ENCODE results near the gene ARMC10. TPM values are rescaled to one million over a fixed set of nuclear protein-coding genes. Genes with fewer than 3 reads are reported as not detected.

The ARMC10 gene
- total and polyA plus RNA-seq, 2 donors (not counting 3 experiments of a cell fraction or from before 2014, with no cell fraction given), result 16.6 to 39.2 TPM

GRCh38 chr7:103129702-103130549, 55.0 kb downstream of the ARMC10 start:
- Histone ChIP-seq H3K4me1 (ENCODE audit: control insufficient read depth, extremely low read depth, insufficient read depth, low read length) (no peaks in the 10 kb centered on the region), H4K20me1 (replicated peaks; ENCODE audit: control insufficient read depth, extremely low read depth, insufficient read depth, low read length) (no peaks in the 10 kb centered on the region), H3K27ac (ENCODE audit: insufficient read depth, low read depth, low read length) (no peak overlapping the region), H3K9me3 (replicated peaks; ENCODE audit: control insufficient read depth, insufficient read depth, low read length) (no peaks in the 10 kb centered on the region), H3K9me1 (replicated peaks; ENCODE audit: control insufficient read depth, extremely low read depth, insufficient read depth, low read length) (no peaks in the 10 kb centered on the region), H2AFZ (ENCODE audit: low read depth, low read length) (no peak overlapping the region), H3K36me3 (ENCODE audit: control insufficient read depth in 2 of 2, extremely low read depth in 1 of 2, insufficient read depth in 2 of 2, low read length in 2 of 2) (peaks cover 0 to 2% of the 10 kb centered on the region in 2 experiments), H3K4me2 (ENCODE audit: insufficient read depth, low read length) (no peak overlapping the region), H3K27me3 (ENCODE audit: control insufficient read depth in 2 of 2, insufficient read depth in 2 of 2, low read length in 2 of 2) (no peaks in the 10 kb centered on the region), H3K9ac (replicated peaks; ENCODE audit: extremely low read depth, insufficient read depth, low read length) (no peak overlapping the region), H3K79me2 (ENCODE audit: control insufficient read depth, insufficient read depth, low read length) (peaks cover 3% of the 10 kb centered on the region), H3K4me3 (replicated peaks in 1 of 3; ENCODE audit: insufficient read depth in 1 of 3, low read depth in 1 of 3, low read length in 3 of 3) (no peak overlapping the region)
- ChIA-PET CTCF (interaction anchor here (0.8 to 1.4 kb wide), 4 partner anchors 9 to 45 kb away, joined by 3 read pairs; no protein-coding TSS in a partner anchor), POLR2A (no interaction called here)
- intact Hi-C loops (cut with micrococcal nuclease), result no loop called here
- DNase-seq (ENCODE audit: low read depth, low spot score) (peak; percentile 25), FAIRE-seq (no peak)
- TF ChIP-seq FOS (IDR thresholded peaks at IDR 0.05; ENCODE audit: borderline replicate concordance, insufficient read depth, low read length) (no peak), POLR2AphosphoS5 (IDR thresholded peaks at IDR 0.05; ENCODE audit: insufficient read depth, low read depth, low read length) (no peak), CTCF (IDR thresholded peaks at IDR 0.05; ENCODE audit: extremely low read depth in 1 of 2, insufficient read depth in 1 of 2, low read depth in 1 of 2, low read length in 2 of 2) (no peak), EZH2 (IDR thresholded peaks at IDR 0.05; ENCODE audit: borderline replicate concordance, low read depth, low read length, severe bottlenecking) (no peak), JUN (IDR thresholded peaks at IDR 0.05; ENCODE audit: borderline replicate concordance, insufficient read depth, insufficient read length, low read depth) (no peak), MYC (IDR thresholded peaks at IDR 0.05; ENCODE audit: low read depth, low read length) (no peak), GATA2 (IDR thresholded peaks at IDR 0.05; ENCODE audit: insufficient read depth, insufficient read length, low read depth, low read length) (no peak), POLR2A (IDR thresholded peaks at IDR 0.05; ENCODE audit: low read depth, low read length) (no peak)
- TF ChIP-seq, protein P1, sequence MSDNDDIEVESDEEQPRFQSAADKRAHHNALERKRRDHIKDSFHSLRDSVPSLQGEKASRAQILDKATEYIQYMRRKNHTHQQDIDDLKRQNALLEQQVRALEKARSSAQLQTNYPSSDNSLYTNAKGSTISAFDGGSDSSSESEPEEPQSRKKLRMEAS (IDR thresholded peaks at IDR 0.05; ENCODE audit: insufficient read depth, insufficient read length), result no peak
- no TSS peak for BruUV-seq (replicated peaks)
- dilution Hi-C loops (cut with MboI; ENCODE audit: extremely low pct_ligation_motif_present, low sequenced_read_pairs), result no loop called here

All from endothelial cell of umbilical vein (primary cell).